SK-N-SH treated with all-trans-retinoic acid at 6 μM for 48 hours (cell line): ENCODE data around the gene ERCC6.
A peak's percentile ranks its signal among the peaks of the same experiment; 100 is the strongest.

Experiments used
- ATAC-seq: fragments of 200-7000 bp; cut with Tn5 transposase; 3 replicates; pipeline ENCODE4 v1.9.1; 2020; ENCODE audit warnings: mild to moderate bottlenecking, moderate library complexity
- ARNTL ChIP-seq: fragments of 450-650 bp; formaldehyde crosslinking; IDR thresholded peaks from 2 replicates; pipeline ENCODE4 v1.5.0; 2020; ENCODE audit warnings: low read depth, mild to moderate bottlenecking, moderate library complexity, borderline replicate concordance
- BACH2 ChIP-seq: fragments of 250-450 bp; sonication (Bioruptor Pico); IDR thresholded peaks from 2 replicates; pipeline ENCODE4 v1.9.0; 2021; ENCODE audit warnings: mild to moderate bottlenecking, borderline replicate concordance
- CREB5 ChIP-seq: fragments of 250-450 bp; sonication (Bioruptor Pico); IDR thresholded peaks from 2 replicates; pipeline ENCODE4 v1.5.1; 2020; ENCODE audit warnings: low read depth, mild to moderate bottlenecking, moderate library complexity
- CSDC2 ChIP-seq: fragments of 250-450 bp; sonication (Bioruptor Pico); IDR thresholded peaks from 2 replicates; pipeline ENCODE4 v1.5.0; 2020; ENCODE audit warnings: mild to moderate bottlenecking, moderate library complexity
- CSRNP3 ChIP-seq: fragments of 250-450 bp; sonication (Bioruptor Pico); IDR thresholded peaks from 2 replicates; pipeline ENCODE4 v1.5.1; 2021; ENCODE audit warnings: mild to moderate bottlenecking, moderate library complexity
- ESRRG ChIP-seq: fragments of 250-450 bp; sonication (Bioruptor Pico); IDR thresholded peaks from 2 replicates; pipeline ENCODE4 v1.6.1; 2021; ENCODE audit warnings: mild to moderate bottlenecking
- GLIS3 ChIP-seq: fragments of 250-450 bp; sonication (Bioruptor Pico); IDR thresholded peaks from 2 replicates; pipeline ENCODE4 v1.5.0; 2020; ENCODE audit warnings: mild to moderate bottlenecking, moderate library complexity
- ISL1 ChIP-seq: fragments of 250-450 bp; sonication (Bioruptor Pico); IDR thresholded peaks from 2 replicates; pipeline ENCODE4 v2.1.2; 2022; ENCODE audit warnings: mild to moderate bottlenecking, moderate library complexity
- OSR1 ChIP-seq: fragments of 250-450 bp; sonication (Bioruptor Pico); IDR thresholded peaks from 2 replicates; pipeline ENCODE4 v1.8.0; 2022; ENCODE audit warnings: moderate library complexity, mild to moderate bottlenecking, inconsistent platforms
- PATZ1 ChIP-seq: fragments of 250-450 bp; sonication (Bioruptor Pico); IDR thresholded peaks from 2 replicates; pipeline ENCODE4 v1.8.0; 2020; ENCODE audit warnings: mild to moderate bottlenecking, moderate library complexity, borderline replicate concordance
- POU6F1 ChIP-seq: fragments of 250-450 bp; sonication (Bioruptor Pico); IDR thresholded peaks from 2 replicates; pipeline ENCODE4 v1.8.0; 2021; ENCODE audit warnings: low read depth, mild to moderate bottlenecking, moderate library complexity, borderline replicate concordance
- PPARA ChIP-seq: fragments of 250-450 bp; sonication (Bioruptor Pico); IDR thresholded peaks from 2 replicates; pipeline ENCODE4 v1.5.0; 2020; ENCODE audit warnings: mild to moderate bottlenecking, borderline replicate concordance
- RARB ChIP-seq: fragments of 250-450 bp; sonication (Bioruptor Pico); IDR thresholded peaks from 2 replicates; pipeline ENCODE4 v1.8.0; 2021; ENCODE audit warnings: mild to moderate bottlenecking, moderate library complexity
- SNAI2 ChIP-seq: fragments of 250-450 bp; sonication (Bioruptor Pico); IDR thresholded peaks from 2 replicates; pipeline ENCODE4 v1.5.0; 2020; ENCODE audit warnings: mild to moderate bottlenecking, moderate library complexity
- TCF4 ChIP-seq: fragments of 250-450 bp; sonication (Bioruptor Pico); IDR thresholded peaks from 2 replicates; pipeline ENCODE4 v1.8.0; 2021; ENCODE audit warnings: mild to moderate bottlenecking, moderate library complexity, borderline replicate concordance
- TOX ChIP-seq: fragments of 250-450 bp; sonication (Bioruptor Pico); IDR thresholded peaks from 2 replicates; pipeline ENCODE4 v1.8.0; 2021; ENCODE audit warnings: mild to moderate bottlenecking, moderate library complexity, borderline replicate concordance
- ZFP3 ChIP-seq: fragments of 250-450 bp; sonication (Bioruptor Pico); IDR thresholded peaks from 2 replicates; pipeline ENCODE4 v1.5.0; 2020; ENCODE audit warnings: mild to moderate bottlenecking, moderate library complexity
- ZFP30 ChIP-seq: fragments of 450-650 bp; formaldehyde crosslinking; IDR thresholded peaks from 2 replicates; pipeline ENCODE4 v1.5.0; 2022; ENCODE audit warnings: mild to moderate bottlenecking, moderate library complexity
- ZNF565 ChIP-seq: fragments of 450-650 bp; formaldehyde crosslinking; conservative IDR thresholded peaks from 2 replicates; pipeline ENCODE4 v1.5.0; 2020; ENCODE audit warnings: low read depth, mild to moderate bottlenecking, moderate library complexity
- ZNF8 ChIP-seq: fragments of 450-650 bp; formaldehyde crosslinking; IDR thresholded peaks from 2 replicates; pipeline ENCODE4 v1.5.0; 2020; ENCODE audit warnings: mild to moderate bottlenecking, moderate library complexity

The ERCC6 gene

GRCh38 chr10:49520122-49520775 is 18.7 kb downstream of the ERCC6 start:
- ATAC-seq: no peak
- TF ChIP-seq ZFP3 (CRISPR knock-in tag) (no peak), RARB (CRISPR knock-in tag) (no peak), CSDC2 (CRISPR knock-in tag) (no peak), SNAI2 (CRISPR knock-in tag) (no peak), OSR1 (CRISPR knock-in tag) (no peak), GLIS3 (CRISPR knock-in tag) (no peak), POU6F1 (CRISPR knock-in tag) (no peak), PPARA (CRISPR knock-in tag) (no peak), BACH2 (CRISPR knock-in tag) (no peak), ZFP30 (CRISPR knock-in tag) (no peak), TCF4 (CRISPR knock-in tag) (no peak), ZNF565 (CRISPR knock-in tag) (no peak), TOX (CRISPR knock-in tag) (no peak), ISL1 (no peak), CREB5 (no peak), ZNF8 (CRISPR knock-in tag) (no peak), ESRRG (no peak), CSRNP3 (CRISPR knock-in tag) (no peak), PATZ1 (CRISPR knock-in tag) (no peak)

- TF ChIP-seq TOX (CRISPR knock-in tag) (no peak), ARNTL (no peak), CREB5 (no peak), BACH2 (CRISPR knock-in tag) (no peak), POU6F1 (CRISPR knock-in tag) (no peak), SNAI2 (CRISPR knock-in tag) (no peak), ZFP3 (CRISPR knock-in tag) (no peak), RARB (CRISPR knock-in tag) (no peak)
- no peak for ATAC-seq
These were observed 19.2 kb downstream of the ERCC6 start for GRCh38 chr10:49519717-49520116.

- no peak for TF ChIP-seq TCF4 (CRISPR knock-in tag)
- peak; percentile 91 for ATAC-seq
These were observed 19.8 kb downstream of the ERCC6 start for GRCh38 chr10:49518982-49519578.
